GM18870 (cell line): ENCODE results near the gene LDB2.
"Not testable (repeated sequence)": the region's sequence is repeated elsewhere in the genome, so short reads cannot be mapped to it uniquely, and the experiment has no call there.

Experiments
- ATAC-seq: cut with Tn5 transposase; IDR thresholded peaks from one replicate; pipeline ENCODE4 v1.9.1; 2021; ENCODE audit warnings: moderate library complexity; ENCODE audit not compliant: unreplicated experiment

LDB2 gene

GRCh38 chr4:16663307-16663706, 235.1 kb downstream of the LDB2 start:
- ATAC-seq, result no peak

- ATAC-seq, result no peak
Observed at GRCh38 chr4:16661813-16662212, 236.6 kb downstream of the LDB2 start.

- ATAC-seq, result no peak
Observed at GRCh38 chr4:16660656-16661055, 237.8 kb downstream of the LDB2 start.

GRCh38 chr4:16659694-16660093, 238.8 kb downstream of the LDB2 start:
- no peak for ATAC-seq

- ATAC-seq, result no peak
Observed at GRCh38 chr4:16659079-16659478, 239.4 kb downstream of the LDB2 start.

GRCh38 chr4:16658183-16658582, 240.3 kb downstream of the LDB2 start:
- no peak for ATAC-seq

GRCh38 chr4:16655111-16655510, 243.3 kb downstream of the LDB2 start:
- ATAC-seq, result no peak

- ATAC-seq, result no peak
Observed at GRCh38 chr4:16652732-16653305, 245.6 kb downstream of the LDB2 start.

- no peak for ATAC-seq
Observed at GRCh38 chr4:16646459-16646858, 252.0 kb downstream of the LDB2 start.

- ATAC-seq, result no peak
Observed at GRCh38 chr4:16643893-16644292, 254.6 kb downstream of the LDB2 start.

GRCh38 chr4:16642897-16643296, 255.5 kb downstream of the LDB2 start:
- no peak for ATAC-seq

- ATAC-seq, result no peak
Observed at GRCh38 chr4:16641971-16642370, 256.5 kb downstream of the LDB2 start.

GRCh38 chr4:16636912-16637630, 261.4 kb downstream of the LDB2 start:
- no peak for ATAC-seq

- no peak for ATAC-seq
Observed at GRCh38 chr4:16636304-16636703, 262.1 kb downstream of the LDB2 start.

- not testable (repeated sequence) for ATAC-seq
Observed at GRCh38 chr4:16629274-16629673, 269.2 kb downstream of the LDB2 start.

- ATAC-seq, result not testable (repeated sequence)
Observed at GRCh38 chr4:16628835-16629234, 269.6 kb downstream of the LDB2 start.

- no peak for ATAC-seq
Observed at GRCh38 chr4:16627999-16628398, 270.4 kb downstream of the LDB2 start.

GRCh38 chr4:16626945-16627344, 271.5 kb downstream of the LDB2 start:
- no peak for ATAC-seq

- no peak for ATAC-seq
Observed at GRCh38 chr4:16622826-16623225, 275.6 kb downstream of the LDB2 start.

- no peak for ATAC-seq
Observed at GRCh38 chr4:16617435-16617834, 281.0 kb downstream of the LDB2 start.

- ATAC-seq, result no peak
Observed at GRCh38 chr4:16617011-16617410, 281.4 kb downstream of the LDB2 start.

- ATAC-seq, result no peak
Observed at GRCh38 chr4:16609170-16609758, 289.2 kb downstream of the LDB2 start.
